Keratinocyte (primary cell): ENCODE results near the gene DRD2.

Source experiments
- CTCF ChIP-seq, 3 experiments: IDR thresholded peaks in 1 of 3; conservative IDR thresholded peaks in 1 of 3; optimal IDR thresholded peaks in 1 of 3; 2 replicates in 2 of 3; 3 replicates in 1 of 3; pipeline versions ENCODE3 to v1.5.1; 2011; ENCODE audit warnings: low read length in 3 of 3, mild to moderate bottlenecking in 3 of 3, moderate library complexity in 2 of 3, control low read depth in 1 of 3, inconsistent platforms in 1 of 3; ENCODE audit not compliant: insufficient read depth in 2 of 3; ENCODE audit errors: extremely low read depth in 1 of 3
- EZH2 ChIP-seq: IDR thresholded peaks from one replicate; pipeline ENCODE4 v1.6.1; 2012; ENCODE audit warnings: inconsistent platforms, mild to moderate bottlenecking, low read length, moderate library complexity

GRCh38 chr11:113468726-113469345, 6.4 kb downstream of the DRD2 start:
- TF ChIP-seq CTCF (optimal IDR thresholded peaks at IDR 0.05 in 1 of 3, IDR thresholded peaks at IDR 0.05 in 1 of 3, conservative IDR thresholded peaks at IDR 0.05 in 1 of 3; ENCODE audit: extremely low read depth in 1 of 3, insufficient read depth in 2 of 3, low read length in 3 of 3) (no peak), EZH2 (no peak)
